CD1c-positive myeloid dendritic cell (primary cell): ENCODE measurements around the gene TNFAIP8.

Source experiments
- DNase-seq: peaks from one replicate; pipeline ENCODE4 v3.0.0-alpha.2; 2016; ENCODE audit errors: extremely low spot score

Gene TNFAIP8

DNA sequence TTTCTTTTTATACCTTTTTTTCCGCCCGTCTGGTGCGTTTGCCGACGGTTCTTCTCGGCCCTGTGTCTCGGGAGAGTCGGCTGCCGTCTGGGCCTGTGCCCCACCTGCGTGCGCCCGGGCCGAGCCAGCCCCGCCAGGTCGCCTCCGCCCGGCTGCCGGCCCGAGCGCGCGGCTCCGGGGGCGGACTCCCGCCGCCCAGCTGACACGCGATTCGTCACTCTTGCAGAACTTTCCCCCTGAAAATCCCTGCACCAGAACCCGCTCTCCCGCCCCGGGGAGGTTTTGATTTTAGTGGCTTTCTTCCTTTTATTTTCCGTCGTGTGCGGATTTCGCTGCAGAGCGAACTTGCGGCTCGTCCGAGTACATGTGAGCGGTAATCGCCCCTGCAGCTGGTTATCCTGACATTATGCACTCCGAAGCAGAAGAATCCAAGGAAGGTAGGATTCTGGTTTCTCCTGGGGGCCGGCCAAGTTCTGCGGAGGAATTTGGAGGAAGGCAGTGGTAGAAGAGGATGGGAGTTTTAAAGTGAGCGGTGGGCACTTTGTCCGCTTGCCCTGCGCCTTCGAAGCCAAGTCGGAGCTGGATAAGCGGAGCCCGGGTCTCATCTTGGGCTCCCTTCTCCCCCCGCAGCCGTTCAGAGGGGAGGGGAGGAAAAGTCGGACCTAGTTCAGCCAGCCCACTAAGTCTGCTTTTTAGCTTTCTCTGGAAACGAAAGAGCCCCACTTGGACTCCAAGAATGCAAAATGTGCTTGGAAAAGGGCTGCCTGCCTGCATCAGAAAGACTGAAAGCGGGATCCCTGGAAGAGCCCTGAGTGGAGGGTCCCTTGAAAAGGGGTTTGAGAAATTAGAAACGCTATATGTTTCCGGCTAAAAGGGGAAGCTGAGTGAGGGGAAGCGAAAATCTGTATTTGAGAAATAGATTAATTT is at the start of gene TNFAIP8:
TNFAIP8 (plus strand) TSS at position 335 of the 927 bp plus-strand sequence; CDS start at position 407, 72 bp downstream.
- peak; percentile 94 for DNase-seq

DNA sequence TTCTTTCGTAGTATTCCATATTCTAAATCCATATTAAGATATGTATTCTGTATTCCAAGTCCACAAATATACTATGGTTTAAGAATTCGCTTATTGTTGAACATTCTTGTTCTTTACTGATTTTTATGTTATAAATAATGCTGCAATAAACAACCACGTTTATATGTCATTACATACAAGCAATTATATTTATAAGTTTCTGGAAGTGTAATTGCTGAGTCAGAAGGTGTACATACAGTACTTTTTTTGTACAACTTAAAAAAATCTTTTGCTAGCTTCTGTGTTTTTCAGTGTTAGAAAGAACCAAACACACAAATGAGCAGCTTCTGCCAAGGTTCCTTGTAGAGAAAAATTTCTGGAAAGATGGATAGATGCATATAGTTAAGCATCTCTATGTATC is 48.6 kb upstream of the TNFAIP8 start:
- DNase-seq = no peak

DNA sequence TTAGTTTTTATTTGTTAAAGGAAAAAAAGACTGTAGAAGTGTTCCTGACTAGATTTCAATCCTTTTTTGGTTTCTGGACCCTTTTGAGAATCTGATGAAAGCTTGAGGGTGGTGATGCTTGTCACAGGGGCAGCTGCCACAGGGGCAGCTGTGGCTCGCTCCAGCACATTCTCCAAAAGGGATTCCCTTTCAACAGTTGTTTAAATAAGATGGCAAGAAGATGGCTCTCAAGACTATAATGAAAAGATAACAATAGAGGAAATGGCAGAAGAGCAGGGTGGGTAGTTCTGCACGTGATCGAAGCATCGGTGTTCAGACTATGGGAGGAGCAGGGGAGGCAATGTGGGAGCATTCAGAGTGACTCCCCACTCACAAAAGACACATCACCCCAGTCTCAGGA is 46.5 kb upstream of the TNFAIP8 start:
- no peak for DNase-seq

DNA sequence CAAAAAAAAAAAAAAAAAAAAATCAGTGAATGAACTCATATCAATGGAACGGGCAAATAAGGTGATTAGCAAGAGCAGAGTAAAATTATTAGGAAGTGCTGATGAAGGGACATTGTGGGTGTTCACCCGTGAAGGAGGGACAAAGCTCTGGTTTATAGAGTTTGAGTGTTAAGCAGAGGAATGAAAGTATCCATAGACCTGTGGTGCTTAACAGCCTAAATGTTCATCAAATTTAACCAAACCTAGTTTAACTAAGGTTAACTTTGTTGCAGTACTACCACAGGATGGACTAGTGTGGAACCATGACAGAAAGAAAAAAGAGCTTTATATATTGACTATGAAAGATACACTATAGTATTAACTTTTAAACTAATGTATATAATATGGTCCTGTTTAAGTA is 44.1 kb upstream of the TNFAIP8 start:
- no peak for DNase-seq

DNA sequence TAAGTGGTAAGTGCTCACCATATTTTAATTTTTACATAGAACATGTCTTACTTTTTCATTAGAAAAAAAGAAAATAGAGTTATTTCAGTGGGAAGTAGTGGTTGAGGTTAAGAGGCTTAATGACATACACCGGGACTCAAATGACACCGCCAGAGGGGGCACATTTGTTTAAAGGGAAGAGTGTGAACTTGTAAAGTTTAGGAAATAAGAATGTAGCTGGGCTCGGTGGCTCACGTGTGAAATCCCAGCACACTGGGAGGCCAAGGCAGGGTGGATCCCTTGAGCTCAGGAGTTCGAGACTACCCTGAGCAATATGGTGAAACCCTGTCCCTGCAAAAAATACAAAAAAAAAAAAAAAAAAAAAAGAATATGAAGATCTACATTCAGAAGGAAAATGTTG is 43.4 kb upstream of the TNFAIP8 start:
- no peak for DNase-seq

DNA sequence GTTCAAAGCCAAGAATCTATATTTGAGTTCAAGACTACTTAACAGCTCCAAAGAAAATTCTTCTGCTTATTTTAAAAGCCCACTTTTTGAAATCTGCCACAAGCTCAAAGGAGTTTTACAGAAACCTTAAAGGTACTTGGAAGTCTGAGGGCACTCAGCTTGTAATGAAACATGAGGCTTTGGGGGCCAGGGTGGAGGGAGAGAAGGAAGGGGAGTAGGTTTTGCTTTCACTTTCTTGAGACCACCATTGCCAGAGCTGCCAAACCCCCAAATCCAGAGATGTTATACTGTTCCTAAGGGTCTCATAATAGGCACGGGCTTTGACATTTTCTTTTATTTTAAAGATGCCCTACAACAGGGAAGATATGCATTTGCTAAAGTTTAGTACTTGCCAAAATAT is 42.6 kb upstream of the TNFAIP8 start:
- DNase-seq = no peak

DNA sequence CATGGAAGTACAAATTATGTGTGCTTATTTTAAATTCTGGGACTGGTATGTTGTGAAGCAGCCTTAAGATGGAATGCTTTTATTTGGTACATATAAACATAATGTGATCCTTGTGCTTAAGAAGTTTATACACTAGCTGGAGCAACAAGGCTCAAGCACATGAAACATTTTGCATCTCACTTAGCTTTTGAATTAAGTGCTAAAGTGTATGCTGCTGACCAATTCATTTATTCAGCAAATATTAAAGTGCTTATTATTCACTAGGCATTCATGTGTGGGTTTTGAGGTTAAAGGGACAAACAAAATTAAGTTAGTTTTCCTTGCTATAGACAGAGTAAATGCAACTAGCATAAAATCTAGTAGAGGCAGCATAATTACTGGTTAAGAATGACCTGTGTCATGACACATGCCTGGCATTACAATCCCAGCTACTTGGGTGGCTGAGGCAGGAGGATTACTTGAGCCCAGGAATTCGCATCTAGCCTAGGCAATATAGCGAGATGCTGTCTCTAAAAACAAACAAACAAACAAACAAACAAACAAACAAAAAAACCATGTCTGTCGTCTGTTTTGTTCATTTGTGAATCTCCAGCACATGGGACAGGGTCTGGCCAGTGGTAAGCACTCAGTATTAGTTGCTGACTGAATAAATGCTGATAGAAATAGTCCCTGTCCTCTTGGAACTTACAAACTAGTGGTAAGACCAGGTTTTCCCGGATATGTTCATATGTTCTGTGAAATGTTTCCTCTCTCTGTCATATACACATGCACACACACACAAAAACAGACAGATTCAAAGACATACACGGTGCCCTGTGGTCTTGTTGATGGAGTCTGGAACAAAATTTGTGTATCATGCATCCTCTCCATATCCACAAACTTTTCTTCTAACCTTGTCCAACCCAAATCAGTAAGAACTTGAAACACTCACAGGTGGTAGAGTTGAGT is 41.9 kb upstream of the TNFAIP8 start:
- DNase-seq = no peak

DNA sequence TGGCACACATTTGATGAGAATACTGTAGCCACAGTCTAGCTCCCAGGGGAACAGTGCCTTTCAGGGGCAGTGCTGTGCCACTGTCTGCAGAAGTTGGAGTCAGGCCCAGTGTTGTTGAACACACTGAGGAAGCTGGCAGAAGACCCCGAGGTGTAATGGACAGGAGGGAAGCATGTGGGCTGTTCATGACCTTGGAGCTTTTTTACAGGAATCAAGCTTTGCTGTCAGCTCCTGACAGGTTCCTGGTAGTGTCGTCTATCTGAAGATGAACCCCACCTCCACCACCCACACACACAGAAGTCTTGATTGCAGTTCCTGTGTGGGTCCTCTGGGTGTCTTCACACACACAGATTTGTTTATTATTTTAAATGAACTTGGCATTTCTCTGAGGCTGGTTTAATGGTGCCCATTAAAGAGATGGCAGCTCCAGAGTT is 40.3 kb upstream of the TNFAIP8 start:
- DNase-seq = peak; percentile 80

DNA sequence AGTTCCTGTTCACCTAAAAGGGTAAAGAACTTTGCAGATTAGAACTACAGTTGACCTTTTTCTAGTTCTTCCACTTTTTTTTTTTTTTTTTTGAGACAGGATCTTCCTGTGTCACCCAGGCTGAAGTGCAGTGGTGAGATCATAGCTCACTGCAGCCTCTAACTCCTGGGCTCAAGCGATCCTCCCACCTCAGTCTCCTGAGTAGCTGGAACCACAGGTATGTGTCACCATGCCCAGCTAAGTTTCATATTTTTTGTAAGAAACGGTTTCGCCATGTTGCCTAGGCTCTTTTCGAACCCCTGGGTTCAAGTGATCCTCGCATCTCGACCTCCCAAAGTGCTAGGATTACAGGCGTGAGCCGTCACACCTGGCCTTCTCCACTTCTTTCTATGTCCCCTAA is 39.7 kb upstream of the TNFAIP8 start:
- DNase-seq = peak; percentile 41

DNA sequence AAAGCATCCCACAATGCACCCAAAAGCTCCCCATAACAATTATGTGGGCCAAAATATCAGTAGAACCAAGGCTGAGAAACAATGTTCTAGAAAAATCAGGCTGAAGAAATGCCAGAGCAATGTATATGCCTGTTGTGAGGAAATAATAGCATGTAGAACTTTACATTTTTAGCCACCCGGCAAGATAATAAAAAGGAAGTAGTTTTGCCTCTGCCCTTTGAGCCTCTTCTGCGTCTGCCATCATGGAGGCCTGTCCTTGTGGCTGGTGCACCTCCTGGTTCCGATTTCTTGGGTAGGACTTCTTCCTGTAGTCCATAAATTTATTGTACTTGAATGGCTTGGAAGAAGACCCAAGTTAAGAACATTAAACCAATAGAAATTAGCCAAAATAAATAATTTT is 38.9 kb upstream of the TNFAIP8 start:
- DNase-seq = peak; percentile 50

DNA sequence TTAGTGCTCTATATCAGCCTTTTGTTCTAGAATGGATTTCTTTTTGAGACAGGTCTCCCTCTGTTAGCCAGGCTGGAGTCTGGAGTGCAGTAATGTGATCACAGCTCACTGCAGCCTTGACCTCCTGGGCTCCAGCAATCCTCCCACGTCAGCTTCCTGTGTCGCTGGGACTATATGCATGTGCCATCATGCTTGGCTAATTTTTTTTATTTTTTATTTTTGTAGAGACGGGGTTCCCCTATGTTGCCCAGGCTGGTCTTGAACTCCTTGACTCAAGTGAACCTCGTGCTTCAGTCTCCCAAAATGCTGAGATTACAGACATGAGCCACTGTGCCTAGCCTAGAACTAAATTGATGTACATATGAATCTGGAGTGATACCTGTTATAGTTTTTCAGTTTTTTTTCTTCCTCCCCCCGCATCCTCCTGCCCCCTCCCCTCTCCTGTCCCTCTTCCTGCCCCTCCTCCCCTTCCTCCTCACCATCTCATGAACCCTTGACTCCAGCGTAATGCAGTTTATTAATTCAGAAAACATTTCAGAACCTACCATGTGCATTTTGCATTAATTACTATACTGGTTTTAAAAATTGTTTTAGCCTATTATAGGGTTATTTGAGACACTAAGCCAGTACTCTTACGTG is 37.4 kb upstream of the TNFAIP8 start:
- DNase-seq = peak; percentile 46

DNA sequence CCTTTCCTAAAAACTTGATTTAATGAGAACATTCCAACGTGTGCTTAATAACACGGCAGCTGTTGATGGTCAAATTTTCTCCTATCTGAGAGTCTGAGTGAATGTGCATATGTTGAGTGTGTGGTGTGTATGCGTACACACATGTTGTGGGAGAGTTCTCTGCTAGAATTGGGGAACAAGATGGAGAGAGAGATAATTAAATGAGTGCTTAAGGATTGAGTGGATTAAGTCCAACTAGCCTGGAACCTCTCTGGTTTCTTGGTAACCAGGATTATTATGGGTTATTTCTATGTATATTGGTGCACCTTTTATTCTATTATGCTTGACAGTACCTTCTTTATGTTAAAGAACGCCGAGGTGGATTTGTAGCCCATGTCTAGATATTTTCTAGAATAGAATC is 36.4 kb upstream of the TNFAIP8 start:
- no peak for DNase-seq

DNA sequence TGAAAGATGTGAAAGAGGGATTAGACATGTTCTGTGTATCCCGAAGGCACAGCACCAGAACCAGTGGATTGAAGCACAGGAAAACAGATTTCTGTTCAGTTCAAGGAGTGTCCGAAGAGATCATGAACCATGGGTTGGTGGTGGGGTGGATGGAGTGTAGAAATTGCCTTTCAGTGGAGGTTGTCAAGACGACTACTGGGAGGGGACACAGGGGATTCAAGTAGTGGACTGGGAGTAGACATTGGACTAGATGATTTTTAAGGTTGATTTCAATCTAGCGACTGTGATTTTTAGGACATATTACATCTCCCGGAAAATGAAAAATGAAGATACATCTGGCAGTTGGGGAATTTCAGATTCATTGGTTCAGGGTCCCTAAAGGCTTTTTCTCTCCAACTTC is 35.9 kb upstream of the TNFAIP8 start:
- DNase-seq = no peak

DNA sequence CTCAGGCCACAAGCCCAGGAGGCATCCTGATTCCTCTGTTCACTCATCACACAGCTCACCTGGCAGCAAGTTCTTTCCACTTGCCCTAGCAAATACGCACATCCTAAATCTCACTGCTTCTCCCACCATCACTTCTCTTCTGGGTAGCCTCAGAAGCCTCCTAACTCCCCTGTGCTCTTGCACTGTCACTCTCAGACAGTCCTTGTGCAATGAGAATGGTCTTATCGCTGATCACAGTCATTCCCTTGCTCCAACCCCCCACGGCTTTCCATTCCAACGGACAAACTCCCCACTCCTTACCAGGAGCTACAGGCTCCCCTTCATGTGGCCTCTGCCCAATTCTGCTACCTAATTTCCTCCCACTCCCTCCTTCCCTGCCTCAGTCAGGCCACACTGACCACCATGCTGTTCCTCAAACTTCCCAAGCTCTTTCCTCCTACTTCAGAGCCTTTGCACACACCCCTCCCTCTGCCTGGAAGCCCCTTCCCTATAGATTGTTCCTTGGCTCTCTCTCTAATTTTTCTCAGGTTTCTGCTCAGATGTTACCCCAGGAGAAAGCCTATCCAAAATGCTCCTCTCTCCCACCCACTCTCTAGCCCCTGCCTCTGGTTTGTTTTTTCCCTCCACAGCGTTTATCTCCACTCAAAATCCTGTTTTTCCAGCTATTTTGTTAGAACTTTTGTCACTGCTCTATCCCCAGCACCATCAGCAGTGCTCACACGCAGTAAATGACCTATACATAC is 34.1 kb upstream of the TNFAIP8 start:
- DNase-seq = no peak

DNA sequence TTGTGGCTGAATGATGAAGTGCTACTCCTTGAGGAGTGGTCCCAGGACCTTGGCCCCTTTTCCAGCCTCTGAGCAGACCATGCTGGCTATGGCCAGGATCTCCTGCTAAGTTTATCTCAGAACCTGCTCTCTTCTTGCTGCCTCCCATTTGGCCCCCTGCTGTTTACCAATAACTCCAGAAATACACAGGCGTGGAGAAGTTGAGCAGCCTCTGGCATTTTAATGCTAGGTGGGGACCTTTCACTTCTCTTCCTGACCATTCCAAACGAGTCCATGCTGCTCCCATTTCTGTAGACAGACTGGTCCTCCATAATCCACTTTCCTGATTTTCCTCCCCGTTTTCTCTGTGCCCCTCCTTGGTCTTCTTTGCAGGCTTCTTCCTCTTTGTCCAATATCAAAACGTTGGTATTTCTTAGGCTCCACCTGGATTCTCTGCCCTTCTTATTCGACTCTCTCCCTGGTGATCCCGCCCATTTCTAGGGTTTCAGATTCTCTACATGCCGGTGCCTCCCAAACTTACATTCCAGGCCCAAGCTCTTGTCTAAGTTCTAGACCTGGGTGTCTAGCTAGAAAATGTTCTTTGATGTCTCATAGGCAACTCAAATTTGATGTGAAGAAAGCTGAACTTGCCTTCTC is 33.4 kb upstream of the TNFAIP8 start:
- no peak for DNase-seq

DNA sequence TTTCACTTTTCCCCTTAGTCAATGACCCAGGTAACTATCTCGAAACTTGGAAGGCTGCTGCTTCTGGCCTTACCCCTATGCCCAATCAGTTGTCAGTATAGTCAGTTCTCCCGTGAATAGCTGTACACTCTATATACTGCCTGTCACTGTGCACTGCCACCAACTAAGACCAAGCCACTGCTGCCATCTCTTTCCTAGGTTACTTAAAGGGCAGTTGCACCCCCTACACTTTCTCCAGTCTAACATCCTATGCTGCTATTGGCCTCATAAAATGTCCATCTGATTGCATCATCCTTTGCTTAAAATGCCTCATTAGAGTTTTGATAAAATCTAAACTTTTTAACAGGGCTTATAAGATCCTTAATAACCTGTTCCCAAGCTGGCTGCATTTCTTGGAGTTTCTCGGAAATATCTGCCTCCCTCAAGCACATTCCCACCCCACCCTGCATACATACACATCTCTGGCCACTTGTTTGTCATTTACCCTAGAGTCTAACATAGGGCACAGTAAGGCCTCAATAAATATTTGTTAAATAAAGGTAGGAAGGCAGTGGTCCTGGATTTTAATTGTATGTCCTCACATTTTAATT is 32.8 kb upstream of the TNFAIP8 start:
- DNase-seq = no peak

DNA sequence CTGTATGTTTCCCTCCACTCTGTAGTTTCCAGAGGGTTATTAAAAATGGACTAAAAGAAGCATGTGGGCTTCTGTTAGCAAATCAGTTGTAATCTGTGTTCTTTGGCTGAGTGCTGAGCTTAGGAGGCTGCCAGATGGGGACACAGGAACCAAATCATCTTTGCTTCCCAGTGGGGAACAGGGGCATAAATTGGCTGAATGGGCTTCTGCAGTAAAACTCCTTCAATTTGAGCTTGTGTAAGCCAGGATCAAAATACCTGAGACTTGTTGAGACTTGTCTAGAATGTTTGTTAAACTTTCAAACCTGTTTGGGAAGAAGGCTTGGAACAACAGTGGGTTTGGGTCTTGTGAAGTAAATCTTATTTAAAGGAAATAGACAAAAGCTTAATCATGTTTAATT is 32.2 kb upstream of the TNFAIP8 start:
- DNase-seq = no peak

DNA sequence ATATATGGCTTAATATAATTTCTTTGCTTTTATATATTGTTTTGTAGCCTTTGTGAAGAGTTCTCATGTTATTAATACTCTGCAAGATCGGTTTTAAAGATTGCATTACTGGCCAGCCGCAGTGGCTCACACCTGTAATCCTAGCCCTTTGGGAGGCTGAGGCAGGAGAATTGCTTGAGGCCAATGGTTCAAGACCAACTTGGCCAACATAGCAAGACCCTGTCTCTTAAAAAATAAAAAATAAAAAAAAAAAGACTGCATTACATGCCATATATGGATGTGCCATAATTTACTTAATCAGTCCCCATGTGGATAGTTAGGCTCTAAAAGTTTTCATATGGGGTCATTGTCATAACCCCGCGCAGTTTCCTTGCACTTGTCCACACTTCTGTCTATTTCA is 31.0 kb upstream of the TNFAIP8 start:
- no peak for DNase-seq

DNA sequence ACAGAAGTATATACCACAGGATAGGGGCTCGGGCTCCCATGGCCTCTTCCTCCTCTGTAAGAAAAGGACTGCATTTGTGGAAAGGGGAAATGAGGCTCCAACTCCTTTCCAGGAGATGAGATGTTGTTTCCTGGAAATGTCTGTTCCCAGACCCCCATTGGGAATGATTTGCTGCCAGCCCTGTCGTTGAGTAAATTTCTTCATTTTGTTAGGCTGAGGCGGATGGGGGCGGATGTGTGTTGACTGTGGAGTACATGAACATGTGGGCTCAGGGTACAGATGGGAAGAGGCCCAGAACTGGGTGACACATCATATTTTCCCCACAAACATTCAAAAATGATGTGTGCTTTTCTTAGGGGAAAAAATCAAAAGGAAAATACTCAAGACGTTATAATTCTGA is 28.8 kb upstream of the TNFAIP8 start:
- DNase-seq = peak; percentile 34
